Hepatocyte (in vitro differentiated cells): Measurements from ENCODE around the gene MPDZ.

Source experiments
- CTCF ChIP-seq: fragments of 200-600 bp; sonication (generic); IDR thresholded peaks from 2 replicates; pipeline ENCODE4 v1.5.1; 2016; ENCODE audit warnings: antibody characterized with exemption, mild to moderate bottlenecking; ENCODE audit not compliant: poor library complexity
- EZH2 ChIP-seq: fragments of 200-600 bp; sonication (generic); IDR thresholded peaks from 2 replicates; pipeline ENCODE4 v1.6.1; 2016; ENCODE audit warnings: antibody characterized with exemption, mild to moderate bottlenecking, borderline replicate concordance

- no peak for TF ChIP-seq EZH2
- TF ChIP-seq CTCF: no peak
These were observed 14.7 kb downstream of the MPDZ start for GRCh38 chr9:13264788-13265187.
